Measurements from ENCODE around the gene TRPM7. TPM values are rescaled to one million over a fixed set of nuclear protein-coding genes. Genes with fewer than 3 reads are reported as not detected.

TRPM7 gene
- total RNA-seq, 1 experiment from 2014 or later = 35.1 TPM

DNA sequence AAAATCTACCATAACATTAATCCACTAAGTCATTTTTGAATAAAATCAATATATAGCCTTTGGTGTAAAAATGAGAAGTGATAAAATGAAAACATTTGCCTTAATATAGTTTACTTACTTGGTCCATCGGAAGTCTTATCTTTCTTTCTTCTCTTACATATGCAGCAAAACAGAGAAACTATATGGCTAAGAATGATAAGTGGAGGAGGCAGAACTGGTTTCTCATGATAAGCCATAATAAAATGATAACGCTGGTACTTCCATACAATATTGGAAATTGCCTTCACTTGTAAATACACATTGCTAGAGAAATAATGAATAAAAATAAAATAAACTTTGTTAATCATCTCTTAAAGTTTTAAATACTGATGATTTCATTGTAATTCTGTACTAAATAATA, 92.3 kb downstream of the TRPM7 start:
- no peak overlapping the region for H3K27ac Mint-ChIP-seq
- no CpG with 5 or more reads among the region's 2 CpGs for WGBS (ENCODE audit: extremely low coverage, insufficient read length, low lambda C conversion rate)
- Histone ChIP-seq H3K4me1 (ENCODE audit: insufficient read depth, low read length) (no peaks in the 10 kb centered on the region), H2BK20ac (ENCODE audit: low read depth, low read length, poor library complexity, severe bottlenecking) (no peak overlapping the region), H3K4ac (ENCODE audit: low read depth, low read length) (no peak overlapping the region), H3K9ac (ENCODE audit: extremely low read depth, insufficient read length, low read length) (no peak overlapping the region), H3K4me2 (ENCODE audit: insufficient read depth, insufficient read length, low read length) (no peak overlapping the region), H2AFZ (ENCODE audit: low read length) (no peak overlapping the region), H2BK5ac (ENCODE audit: insufficient read length, low read length) (no peak overlapping the region), H3K79me1 (ENCODE audit: insufficient read depth, low read depth, low read length, poor library complexity, severe bottlenecking) (no peaks in the 10 kb centered on the region), H3K18ac (ENCODE audit: insufficient read length, low read depth, low read length) (no peak overlapping the region), H3T11ph (ENCODE audit: low read length) (no peak overlapping the region), H3K27me3 (ENCODE audit: insufficient read depth, low read length) (no peaks in the 10 kb centered on the region), H4K8ac (replicated peaks; ENCODE audit: insufficient read length, low read depth, low read length) (no peak overlapping the region), H4K91ac (ENCODE audit: insufficient read length, low read depth, low read length) (no peak overlapping the region), H4K5ac (ENCODE audit: insufficient read length, low read depth, low read length) (no peak overlapping the region), H3K9me3 (ENCODE audit: control insufficient read depth, low read depth, low read length) (no peaks in the 10 kb centered on the region), H2BK15ac (ENCODE audit: low read depth, low read length) (no peak overlapping the region), H3K23ac (ENCODE audit: insufficient read length, low read depth, low read length) (no peak overlapping the region), H3K56ac (ENCODE audit: insufficient read length, low read depth, low read length) (no peak overlapping the region), H2AK5ac (ENCODE audit: insufficient read length, low read length) (no peak overlapping the region), H3K14ac (ENCODE audit: insufficient read depth, low read length) (no peak overlapping the region), H2BK12ac (ENCODE audit: insufficient read length, low read depth, low read length) (no peak overlapping the region), H3K23me2 (ENCODE audit: insufficient read length, low read depth, low read length, poor library complexity, severe bottlenecking) (no peaks in the 10 kb centered on the region), H3K79me2 (ENCODE audit: insufficient read depth, low read length) (no peaks in the 10 kb centered on the region), H2BK120ac (ENCODE audit: low read depth, low read length, poor library complexity, severe bottlenecking) (no peak overlapping the region), H4K20me1 (ENCODE audit: control insufficient read depth, insufficient read depth, insufficient read length) (no peaks in the 10 kb centered on the region), H3K27ac (ENCODE audit: insufficient read length, low read depth, low read length) (no peak overlapping the region)
- TF ChIP-seq, protein P1, sequence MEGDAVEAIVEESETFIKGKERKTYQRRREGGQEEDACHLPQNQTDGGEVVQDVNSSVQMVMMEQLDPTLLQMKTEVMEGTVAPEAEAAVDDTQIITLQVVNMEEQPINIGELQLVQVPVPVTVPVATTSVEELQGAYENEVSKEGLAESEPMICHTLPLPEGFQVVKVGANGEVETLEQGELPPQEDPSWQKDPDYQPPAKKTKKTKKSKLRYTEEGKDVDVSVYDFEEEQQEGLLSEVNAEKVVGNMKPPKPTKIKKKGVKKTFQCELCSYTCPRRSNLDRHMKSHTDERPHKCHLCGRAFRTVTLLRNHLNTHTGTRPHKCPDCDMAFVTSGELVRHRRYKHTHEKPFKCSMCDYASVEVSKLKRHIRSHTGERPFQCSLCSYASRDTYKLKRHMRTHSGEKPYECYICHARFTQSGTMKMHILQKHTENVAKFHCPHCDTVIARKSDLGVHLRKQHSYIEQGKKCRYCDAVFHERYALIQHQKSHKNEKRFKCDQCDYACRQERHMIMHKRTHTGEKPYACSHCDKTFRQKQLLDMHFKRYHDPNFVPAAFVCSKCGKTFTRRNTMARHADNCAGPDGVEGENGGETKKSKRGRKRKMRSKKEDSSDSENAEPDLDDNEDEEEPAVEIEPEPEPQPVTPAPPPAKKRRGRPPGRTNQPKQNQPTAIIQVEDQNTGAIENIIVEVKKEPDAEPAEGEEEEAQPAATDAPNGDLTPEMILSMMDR (conservative IDR thresholded peaks at IDR 0.05) = no peak
- no peak overlapping the region for H3K4me3 Mint-ChIP-seq
- no peaks in the 10 kb centered on the region for H3K27me3 Mint-ChIP-seq (ENCODE audit: low read depth)
- peaks cover 0 to 44% (median 36%) of the 10 kb centered on the region in 3 experiments; a peak in 5 of 7 replicates for H3K36me3 Mint-ChIP-seq (ENCODE audit: insufficient read depth in 1 of 3, low read depth in 3 of 3)
- H3K4me1 Mint-ChIP-seq = no peaks in the 10 kb centered on the region
- no peak for DNase-seq
- H3K9me3 Mint-ChIP-seq = no peaks in the 10 kb centered on the region
